Measurements from ENCODE around the gene GPR142. TPM values are rescaled to one million over a fixed set of nuclear protein-coding genes. Genes with fewer than 3 reads are reported as not detected.

The GPR142 gene
- total RNA-seq, 1 experiment from 2014 or later, result not detected

DNA sequence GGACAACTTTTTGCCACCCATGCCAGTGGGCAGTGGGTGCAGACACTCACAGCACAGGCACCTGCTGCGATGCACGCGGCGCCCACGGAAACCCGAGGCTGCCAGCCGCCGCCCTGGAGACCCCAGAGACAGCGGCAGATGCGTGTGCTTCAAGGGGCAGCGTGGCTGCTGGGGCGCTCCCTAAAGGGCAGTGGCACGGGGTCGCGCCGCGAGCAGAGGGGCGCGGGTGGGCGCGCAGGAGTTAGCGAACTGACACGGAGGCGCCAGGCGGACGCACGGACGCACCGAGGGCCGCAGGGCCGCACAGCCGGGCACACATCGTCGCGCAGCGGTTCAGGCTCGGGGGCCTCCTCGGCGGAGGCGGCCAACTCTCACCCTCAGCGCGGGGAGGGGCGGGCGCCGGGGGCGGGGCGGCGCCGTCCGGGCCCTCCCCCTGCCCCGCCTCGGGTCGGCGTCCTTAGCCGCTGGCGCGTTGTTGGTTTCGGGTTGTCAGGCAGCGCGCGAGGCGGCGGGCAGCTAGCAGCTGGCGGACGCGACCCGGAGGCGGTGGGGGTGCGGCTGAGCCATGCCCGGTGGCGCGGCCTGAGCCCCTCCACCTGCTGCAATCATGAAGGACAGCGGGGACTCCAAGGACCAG lies 41.4 kb upstream of the GPR142 start, which contains the start of gene KIF19:
KIF19 (plus strand) TSS at position 484 of the 637 bp plus-strand sequence; CDS start at position 608, 124 bp downstream.
- H3K27me3 Mint-ChIP-seq (ENCODE audit: insufficient read depth, unreplicated experiment), result peaks cover 33% of the 10 kb centered on the region
- TF ChIP-seq, protein P1, sequence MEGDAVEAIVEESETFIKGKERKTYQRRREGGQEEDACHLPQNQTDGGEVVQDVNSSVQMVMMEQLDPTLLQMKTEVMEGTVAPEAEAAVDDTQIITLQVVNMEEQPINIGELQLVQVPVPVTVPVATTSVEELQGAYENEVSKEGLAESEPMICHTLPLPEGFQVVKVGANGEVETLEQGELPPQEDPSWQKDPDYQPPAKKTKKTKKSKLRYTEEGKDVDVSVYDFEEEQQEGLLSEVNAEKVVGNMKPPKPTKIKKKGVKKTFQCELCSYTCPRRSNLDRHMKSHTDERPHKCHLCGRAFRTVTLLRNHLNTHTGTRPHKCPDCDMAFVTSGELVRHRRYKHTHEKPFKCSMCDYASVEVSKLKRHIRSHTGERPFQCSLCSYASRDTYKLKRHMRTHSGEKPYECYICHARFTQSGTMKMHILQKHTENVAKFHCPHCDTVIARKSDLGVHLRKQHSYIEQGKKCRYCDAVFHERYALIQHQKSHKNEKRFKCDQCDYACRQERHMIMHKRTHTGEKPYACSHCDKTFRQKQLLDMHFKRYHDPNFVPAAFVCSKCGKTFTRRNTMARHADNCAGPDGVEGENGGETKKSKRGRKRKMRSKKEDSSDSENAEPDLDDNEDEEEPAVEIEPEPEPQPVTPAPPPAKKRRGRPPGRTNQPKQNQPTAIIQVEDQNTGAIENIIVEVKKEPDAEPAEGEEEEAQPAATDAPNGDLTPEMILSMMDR (IDR thresholded peaks at IDR 0.05; ENCODE audit: unreplicated experiment), result no peak
- H3K9me3 Mint-ChIP-seq (ENCODE audit: unreplicated experiment), result peaks cover 7% of the 10 kb centered on the region
- intact Hi-C loops (cut with micrococcal nuclease), result no loop called here
- POLR2A ChIA-PET, result no interaction called here
- H3K4me1 Mint-ChIP-seq (ENCODE audit: insufficient read depth, unreplicated experiment), result no peaks in the 10 kb centered on the region
- DNase-seq (ENCODE audit: unreplicated experiment), result no peak
- no peak within 1 kb of the TSS for H3K4me3 Mint-ChIP-seq (ENCODE audit: unreplicated experiment)
- CTCF ChIA-PET, result no interaction called here
- no peak within 1 kb of the TSS for H3K27ac Mint-ChIP-seq (ENCODE audit: low read depth, unreplicated experiment)
- no peaks in the 10 kb centered on the region for H3K36me3 Mint-ChIP-seq (ENCODE audit: insufficient read depth, unreplicated experiment)
- BruUV-seq (replicated peaks), result no TSS peak

DNA sequence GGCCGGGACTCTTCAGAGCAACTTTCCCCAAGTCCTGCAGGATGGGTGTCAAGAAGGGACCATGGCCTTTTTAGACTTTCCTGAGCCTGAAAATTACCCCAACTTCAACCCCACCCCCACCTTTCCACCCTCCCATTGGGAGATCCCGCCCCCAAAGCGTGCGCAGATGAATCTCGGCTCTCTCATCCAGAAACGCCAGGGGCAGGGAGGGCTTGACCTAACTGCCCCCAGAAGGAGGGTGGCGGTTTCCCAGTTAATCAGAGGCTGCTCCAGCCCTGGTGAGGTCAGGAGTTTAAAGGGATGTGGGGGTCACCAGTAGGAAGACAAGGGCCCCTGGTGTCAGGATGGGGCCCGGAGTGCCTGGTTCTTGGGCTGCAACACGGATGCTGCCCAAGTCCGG lies 40.8 kb upstream of the GPR142 start:
- ChIA-PET CTCF (no interaction called here), POLR2A (no interaction called here)
- peaks cover 26% of the 10 kb centered on the region for H3K27me3 Mint-ChIP-seq (ENCODE audit: insufficient read depth, unreplicated experiment)
- no peak overlapping the region for H3K4me3 Mint-ChIP-seq (ENCODE audit: unreplicated experiment)
- TF ChIP-seq, protein P1 (IDR thresholded peaks at IDR 0.05; ENCODE audit: unreplicated experiment), result no peak
- peaks cover 5% of the 10 kb centered on the region for H3K9me3 Mint-ChIP-seq (ENCODE audit: unreplicated experiment)
- no peak overlapping the region for H3K27ac Mint-ChIP-seq (ENCODE audit: low read depth, unreplicated experiment)
- intact Hi-C loops (cut with micrococcal nuclease), result no loop called here
- no peak for DNase-seq (ENCODE audit: unreplicated experiment)
- H3K4me1 Mint-ChIP-seq (ENCODE audit: insufficient read depth, unreplicated experiment), result no peaks in the 10 kb centered on the region
- H3K36me3 Mint-ChIP-seq (ENCODE audit: insufficient read depth, unreplicated experiment), result no peaks in the 10 kb centered on the region
- no TSS peak for BruUV-seq (replicated peaks)

DNA sequence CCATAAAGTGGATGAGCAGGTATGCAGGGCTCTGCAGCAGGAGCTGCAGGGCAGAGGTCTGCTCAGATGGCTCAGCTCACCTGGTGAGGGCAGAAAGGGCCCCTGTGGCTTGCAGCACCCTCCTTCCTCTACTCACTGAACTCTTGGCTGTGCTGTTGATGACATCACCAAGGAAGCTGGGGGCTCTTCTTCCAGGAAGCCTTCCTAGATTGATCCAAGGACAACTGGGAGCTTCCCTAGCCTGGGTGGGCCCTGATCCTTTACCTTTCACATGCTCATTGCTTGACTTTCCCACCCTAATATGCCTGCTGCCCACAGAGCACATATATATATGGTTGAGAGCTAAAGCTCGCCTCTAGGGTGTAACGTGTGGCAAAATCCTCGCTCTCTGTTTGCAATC lies 38.8 kb upstream of the GPR142 start:
- DNase-seq (ENCODE audit: unreplicated experiment), result no peak
- BruUV-seq (replicated peaks), result no TSS peak
- TF ChIP-seq, protein P1 (IDR thresholded peaks at IDR 0.05; ENCODE audit: unreplicated experiment), result no peak
- no peaks in the 10 kb centered on the region for H3K36me3 Mint-ChIP-seq (ENCODE audit: insufficient read depth, unreplicated experiment)
- no peak overlapping the region for H3K4me3 Mint-ChIP-seq (ENCODE audit: unreplicated experiment)
- peaks cover 10% of the 10 kb centered on the region for H3K27me3 Mint-ChIP-seq (ENCODE audit: insufficient read depth, unreplicated experiment)
- H3K9me3 Mint-ChIP-seq (ENCODE audit: unreplicated experiment), result no peaks in the 10 kb centered on the region
- intact Hi-C loops (cut with micrococcal nuclease), result no loop called here
- POLR2A ChIA-PET, result no interaction called here
- no peak overlapping the region for H3K27ac Mint-ChIP-seq (ENCODE audit: low read depth, unreplicated experiment)
- H3K4me1 Mint-ChIP-seq (ENCODE audit: insufficient read depth, unreplicated experiment), result no peaks in the 10 kb centered on the region
- CTCF ChIA-PET, result interaction anchor here (0.5 to 0.8 kb wide), 2 partner anchors 32 to 331 kb away, joined by 3 read pairs; no protein-coding TSS in a partner anchor

DNA sequence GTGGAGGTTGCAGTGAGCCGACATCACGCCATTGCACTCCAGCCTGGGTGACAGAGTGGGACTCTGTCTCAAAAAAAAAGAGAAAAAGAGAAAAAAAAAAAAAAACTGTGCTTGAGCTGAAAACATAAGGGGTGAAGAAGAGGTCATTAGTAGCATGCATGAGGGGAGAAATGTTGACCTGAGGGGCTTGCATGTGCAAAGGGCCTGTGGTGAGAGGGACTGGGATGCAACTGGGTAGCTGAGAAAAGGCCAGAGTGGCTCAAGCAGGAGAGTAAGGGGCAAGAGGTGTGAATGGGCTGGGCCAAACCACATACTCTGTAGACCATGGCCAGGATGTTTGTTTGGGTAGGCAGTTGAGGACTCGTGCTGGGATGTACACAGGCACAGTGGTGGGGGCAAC lies 37.9 kb upstream of the GPR142 start:
- BruUV-seq (replicated peaks), result no TSS peak
- H3K27ac Mint-ChIP-seq (ENCODE audit: low read depth, unreplicated experiment), result no peak overlapping the region
- peaks cover 10% of the 10 kb centered on the region for H3K27me3 Mint-ChIP-seq (ENCODE audit: insufficient read depth, unreplicated experiment)
- POLR2A ChIA-PET, result no interaction called here
- no peak for DNase-seq (ENCODE audit: unreplicated experiment)
- H3K4me3 Mint-ChIP-seq (ENCODE audit: unreplicated experiment), result no peak overlapping the region
- intact Hi-C loops (cut with micrococcal nuclease), result no loop called here
- no peaks in the 10 kb centered on the region for H3K4me1 Mint-ChIP-seq (ENCODE audit: insufficient read depth, unreplicated experiment)
- TF ChIP-seq, protein P1 (IDR thresholded peaks at IDR 0.05; ENCODE audit: unreplicated experiment), result no peak
- CTCF ChIA-PET, result interaction anchor here (0.6 kb wide), 1 partner anchor 15 kb away, joined by 5 read pairs; no protein-coding TSS in a partner anchor
- H3K36me3 Mint-ChIP-seq (ENCODE audit: insufficient read depth, unreplicated experiment), result no peaks in the 10 kb centered on the region
- no peaks in the 10 kb centered on the region for H3K9me3 Mint-ChIP-seq (ENCODE audit: unreplicated experiment)

Measured in MCF 10A (cell line).